H1 (cell line): ENCODE measurements around the gene ATP6V1F. TPM values are rescaled to one million over a fixed set of nuclear protein-coding genes. Genes with fewer than 3 reads are reported as not detected.

Source experiments
- CHD2 ChIP-seq: IDR thresholded peaks from 2 replicates; pipeline ENCODE4 v1.6.1; 2012; ENCODE audit warnings: low read length, improper control_type of control experiment
- E2F6 ChIP-seq: IDR thresholded peaks from 2 replicates; pipeline ENCODE4 v1.6.1; 2012; ENCODE audit warnings: inconsistent platforms
- EGR1 ChIP-seq: IDR thresholded peaks from 2 replicates; pipeline ENCODE4 v1.6.1; 2011; ENCODE audit warnings: low read depth, low read length, borderline replicate concordance
- JUN ChIP-seq: IDR thresholded peaks from 2 replicates; pipeline ENCODE4 v1.6.1; 2011; ENCODE audit warnings: low read depth, mild to moderate bottlenecking, improper control_type of control experiment, low read length
- NANOG ChIP-seq: IDR thresholded peaks from 2 replicates; pipeline ENCODE4 v1.6.1; 2011; ENCODE audit warnings: low read length, low read depth, mild to moderate bottlenecking, inconsistent platforms; ENCODE audit not compliant: insufficient read depth, poor library complexity, severe bottlenecking
- RAD21 ChIP-seq, 2 experiments: IDR thresholded peaks in 1 of 2; conservative IDR thresholded peaks in 1 of 2; 2 replicates each; pipeline ENCODE4 v1.6.1; 2011; ENCODE audit warnings: low read depth in 2 of 2, low read length in 2 of 2, improper control_type of control experiment in 1 of 2, inconsistent platforms in 1 of 2, mild to moderate bottlenecking in 1 of 2, moderate library complexity in 1 of 2
- TEAD4 ChIP-seq: IDR thresholded peaks from 2 replicates; pipeline ENCODE4 v1.6.1; 2012; ENCODE audit warnings: low read depth, low read length, inconsistent platforms, mixed read lengths
- polyA plus RNA-seq, 7 experiments: library from polyadenylated mRNA; depleted of rRNA in 3 of 7; stranded (reverse) in 5 of 7; unstranded in 2 of 7; fragments of >200 nt in 5 of 7; fragments of 200-250 nt in 2 of 7; gene quantifications; 1 replicate in 5 of 7; 2 replicates in 1 of 7; 4 replicates in 1 of 7; pipeline versions ENCODE4 v1.2.1 to v1.2.3, GENCODE V29; 2011 to 2013; ENCODE audit warnings: missing spikeins in 2 of 7, mixed read lengths in 2 of 7
- total RNA-seq: library from RNA; stranded (reverse); fragmentation: NEBNext Ultra II Directional; extraction: Animal tissue kit (Norgen Biotek cat#: 25700); gene quantifications from 2 replicates; pipeline ENCODE4 v1.2.1, GENCODE V29; 2021

The ATP6V1F gene
- total and polyA plus RNA-seq, 2 of the 8 experiments (the other 6 are each of a cell fraction or from before 2014, with no cell fraction given) = 104 to 318 TPM

DNA sequence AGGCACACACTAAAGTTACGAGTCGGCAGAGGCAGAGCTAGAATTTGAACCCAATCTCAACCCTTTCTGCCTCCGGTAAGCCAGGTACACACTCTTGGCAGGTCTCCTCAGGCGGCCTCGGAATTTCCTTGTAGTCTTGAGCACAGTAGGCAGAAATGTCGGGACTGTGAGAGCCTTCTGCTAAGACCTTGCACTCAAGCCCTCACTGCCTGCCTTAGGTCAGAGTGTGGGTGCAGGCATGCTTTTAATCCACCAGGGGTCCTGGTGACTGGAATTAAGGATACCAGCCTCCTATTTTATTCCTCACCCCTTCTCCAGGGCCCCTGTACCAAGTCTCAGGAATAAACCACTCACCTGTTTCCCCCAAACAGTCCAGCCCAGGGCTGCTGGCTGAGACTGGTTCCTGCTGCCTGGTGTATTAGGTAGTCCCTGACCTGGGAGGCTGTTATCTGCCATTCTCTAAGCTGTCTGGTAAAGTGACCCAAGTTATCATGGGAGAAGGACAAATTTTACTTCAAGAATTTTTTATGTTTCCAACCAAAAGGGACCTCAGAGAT is 855 bp downstream of the ATP6V1F start (continued):
- TF ChIP-seq E2F6 = no peak
- TF ChIP-seq EGR1 = no peak
- TF ChIP-seq RAD21 (IDR thresholded peaks at IDR 0.05 in 1 of 2, conservative IDR thresholded peaks at IDR 0.05 in 1 of 2; ENCODE audit: low read depth in 2 of 2, low read length in 2 of 2) = peak; percentile 5 to 50; a peak in 3 of 4 replicates
- TF ChIP-seq NANOG = no peak
- no peak for TF ChIP-seq CHD2
- TF ChIP-seq TEAD4 = 0 out of 2 replicates have a peak, but pooled peaks have one; percentile 49
- TF ChIP-seq JUN = no peak
